Anterior cingulate cortex (tissue), 58 donors: ENCODE results near the gene MRTFA.
"Not testable (repeated sequence)": the region's sequence is repeated elsewhere in the genome, so short reads cannot be mapped to it uniquely, and the experiment has no call there.

ENCODE experiments used
- DNase-seq, 58 donors: peaks; one replicate each; lab custom pipeline; 2025; lab: John Stamatoyannopoulos, UW

Gene MRTFA

DNA sequence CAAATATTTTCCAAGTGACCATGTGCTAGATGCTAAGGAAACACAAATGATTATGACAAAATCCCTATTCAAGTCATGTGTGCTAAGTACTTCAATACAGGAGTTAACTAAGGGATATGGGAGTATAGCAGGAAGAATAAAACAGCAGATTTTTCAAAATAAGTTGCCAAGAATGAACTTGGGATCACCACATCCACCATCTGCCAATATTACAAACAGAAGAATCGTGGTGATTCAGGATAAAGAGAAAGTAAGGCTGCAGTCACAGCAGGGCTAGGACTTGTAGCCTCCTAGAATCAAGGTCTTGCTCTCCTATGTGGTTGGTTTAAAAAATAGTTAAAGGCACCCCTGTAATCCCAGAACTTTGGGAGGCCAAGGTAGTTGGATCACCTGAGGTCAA lies 34.3 kb downstream of the MRTFA start:
- no peak for DNase-seq

DNA sequence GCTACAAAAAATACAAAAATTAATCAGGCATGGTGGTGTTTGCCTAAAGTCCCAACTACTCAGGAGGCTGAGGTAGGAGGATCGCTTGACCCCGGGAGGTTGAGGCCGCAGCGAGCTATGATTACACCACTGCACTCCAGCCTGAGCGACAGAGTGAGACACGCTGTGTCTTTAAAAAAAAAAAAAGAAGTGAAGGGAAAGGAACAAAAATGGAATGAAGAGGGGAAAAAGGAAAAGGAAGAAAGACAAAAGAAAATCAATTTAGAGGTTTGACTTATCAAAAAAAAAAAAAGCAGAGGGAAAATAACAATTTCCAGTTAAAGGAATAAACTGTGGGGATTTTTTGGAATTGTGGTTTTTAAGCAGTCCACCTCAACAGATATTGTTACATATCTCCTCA lies 36.8 kb downstream of the MRTFA start:
- no peak for DNase-seq

DNA sequence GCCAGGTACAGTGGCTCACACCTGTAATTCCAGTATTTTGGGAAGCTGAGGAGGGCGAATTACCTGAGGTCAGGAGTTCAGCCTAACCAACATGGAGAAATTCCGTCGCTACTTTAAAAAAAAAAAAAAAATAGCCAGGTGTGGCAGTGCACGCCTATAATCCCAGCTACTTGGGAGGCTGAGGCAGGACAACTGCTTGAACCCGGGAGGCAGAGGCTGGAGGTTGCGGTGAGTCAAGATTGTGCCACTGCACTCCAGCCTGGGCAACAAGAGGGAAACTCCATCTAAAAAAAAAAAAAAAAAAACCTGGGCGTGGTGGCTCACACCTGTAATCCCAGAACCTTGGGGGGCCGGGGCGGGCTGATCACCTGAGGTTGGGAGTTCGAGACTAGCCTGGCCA lies 37.8 kb downstream of the MRTFA start:
- DNase-seq = not testable (repeated sequence)

DNA sequence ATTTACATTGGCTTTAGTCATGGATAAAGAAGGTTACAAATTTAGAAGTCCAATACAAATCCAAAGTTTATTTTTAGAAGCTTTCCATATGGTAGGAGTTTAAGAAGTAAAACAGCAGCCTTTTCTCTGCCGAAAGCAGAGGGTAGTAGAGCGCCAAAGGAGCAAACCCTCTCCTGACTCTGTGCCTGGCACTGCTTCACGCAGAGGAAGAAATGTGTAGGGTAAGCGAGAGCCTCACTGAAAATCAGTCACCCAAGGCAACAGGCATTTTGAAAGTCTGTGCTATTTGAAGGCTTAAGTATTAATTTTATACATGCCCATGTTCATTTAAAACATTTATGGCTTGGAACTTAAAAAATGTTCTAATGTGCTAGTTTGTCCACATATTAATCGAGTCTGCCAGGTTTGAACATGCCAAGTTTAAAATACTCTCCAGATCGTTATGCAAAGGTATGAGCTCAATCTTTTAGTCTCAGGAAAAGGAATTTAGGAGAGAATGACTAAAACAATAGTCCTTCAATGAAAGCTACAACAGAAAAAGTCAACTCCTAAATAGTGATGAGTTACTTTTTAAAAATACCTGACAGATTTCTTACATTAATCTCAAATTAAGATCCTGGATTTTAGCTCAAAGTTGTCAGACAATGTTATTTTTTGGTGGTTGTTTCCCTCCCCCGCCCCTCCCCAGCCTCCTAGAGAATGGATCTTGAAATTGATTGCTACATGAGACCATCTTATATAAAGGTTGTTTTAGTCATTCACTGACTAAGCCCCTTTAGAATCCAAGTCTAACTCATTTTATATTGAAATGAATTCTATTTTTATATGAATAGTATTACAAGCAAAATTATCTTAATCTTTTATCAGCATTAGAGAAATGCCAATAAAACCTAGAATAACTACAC lies 38.7 kb downstream of the MRTFA start:
- DNase-seq = peak in 7 of 58 donors; percentile 2 to 12 (median 5)

DNA sequence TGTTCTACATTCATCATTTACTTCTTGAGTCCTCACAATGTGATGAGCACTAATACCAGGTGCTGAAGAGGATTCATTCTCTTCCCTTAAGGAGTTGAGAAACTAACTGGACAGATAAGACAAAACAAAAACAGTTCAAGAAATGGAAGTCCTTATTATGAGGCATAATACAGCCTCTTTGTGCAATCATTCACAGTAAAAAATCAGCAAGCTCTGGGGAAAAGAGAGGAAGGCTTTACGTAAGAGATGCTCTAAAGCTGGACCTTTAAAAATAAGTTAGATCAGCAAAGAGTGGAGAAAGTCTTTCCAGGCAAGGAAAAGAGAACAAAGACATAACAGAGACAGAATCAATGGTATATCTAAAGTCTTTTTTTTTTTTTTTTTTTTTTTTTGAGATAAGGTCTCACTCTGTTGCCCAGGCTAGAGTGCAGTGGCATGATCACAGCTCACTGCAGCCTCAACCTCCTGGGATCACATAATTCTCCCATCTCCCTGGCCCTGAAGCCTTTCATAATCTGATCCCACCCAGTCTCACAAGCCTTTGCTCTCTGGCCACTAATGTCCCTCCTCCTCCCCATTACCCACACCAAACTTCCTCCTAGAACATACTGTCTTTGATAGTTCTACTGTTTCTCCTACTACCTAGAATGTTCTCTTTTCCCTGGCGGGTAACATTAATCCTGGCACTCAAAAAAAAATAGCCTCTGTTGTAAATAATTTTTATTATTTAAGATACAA lies 40.9 kb downstream of the MRTFA start:
- no peak for DNase-seq

DNA sequence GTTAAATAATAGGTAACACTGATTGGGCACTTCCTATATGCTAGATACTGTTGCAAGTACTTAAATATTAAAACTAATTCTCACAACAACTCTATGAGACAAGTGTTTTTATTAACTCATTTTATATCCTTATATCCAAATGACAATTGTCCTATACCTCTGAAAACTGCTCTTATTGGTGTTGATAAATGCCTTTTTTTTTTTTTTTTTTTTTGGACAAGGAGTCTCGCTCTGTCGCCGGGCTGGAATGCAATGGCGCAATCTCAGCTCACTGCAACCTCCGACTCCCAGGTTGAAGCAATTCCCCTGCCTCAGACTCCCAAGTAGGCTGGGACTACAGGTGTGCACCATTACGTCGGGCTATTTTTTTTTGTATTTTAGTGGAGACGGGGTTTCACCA lies 41.6 kb downstream of the MRTFA start:
- DNase-seq = no peak

DNA sequence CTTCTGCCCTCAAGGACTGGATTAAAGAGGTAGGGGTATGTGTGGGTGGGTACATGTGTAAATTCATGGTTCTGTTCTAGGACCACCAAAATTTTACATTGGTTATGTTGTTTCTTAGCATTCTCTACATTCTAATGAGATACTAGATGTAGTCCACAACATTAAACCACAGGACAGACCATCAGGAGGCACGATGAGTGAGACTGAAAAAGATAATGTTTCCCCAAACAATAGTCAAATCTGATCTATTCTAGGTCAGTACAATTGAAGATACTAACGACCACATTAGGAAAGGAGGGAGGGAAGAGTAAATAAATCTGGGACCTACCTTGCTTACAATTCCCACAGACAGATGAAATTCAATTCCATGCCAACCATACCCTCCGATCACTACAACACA lies 42.2 kb downstream of the MRTFA start:
- DNase-seq = no peak

DNA sequence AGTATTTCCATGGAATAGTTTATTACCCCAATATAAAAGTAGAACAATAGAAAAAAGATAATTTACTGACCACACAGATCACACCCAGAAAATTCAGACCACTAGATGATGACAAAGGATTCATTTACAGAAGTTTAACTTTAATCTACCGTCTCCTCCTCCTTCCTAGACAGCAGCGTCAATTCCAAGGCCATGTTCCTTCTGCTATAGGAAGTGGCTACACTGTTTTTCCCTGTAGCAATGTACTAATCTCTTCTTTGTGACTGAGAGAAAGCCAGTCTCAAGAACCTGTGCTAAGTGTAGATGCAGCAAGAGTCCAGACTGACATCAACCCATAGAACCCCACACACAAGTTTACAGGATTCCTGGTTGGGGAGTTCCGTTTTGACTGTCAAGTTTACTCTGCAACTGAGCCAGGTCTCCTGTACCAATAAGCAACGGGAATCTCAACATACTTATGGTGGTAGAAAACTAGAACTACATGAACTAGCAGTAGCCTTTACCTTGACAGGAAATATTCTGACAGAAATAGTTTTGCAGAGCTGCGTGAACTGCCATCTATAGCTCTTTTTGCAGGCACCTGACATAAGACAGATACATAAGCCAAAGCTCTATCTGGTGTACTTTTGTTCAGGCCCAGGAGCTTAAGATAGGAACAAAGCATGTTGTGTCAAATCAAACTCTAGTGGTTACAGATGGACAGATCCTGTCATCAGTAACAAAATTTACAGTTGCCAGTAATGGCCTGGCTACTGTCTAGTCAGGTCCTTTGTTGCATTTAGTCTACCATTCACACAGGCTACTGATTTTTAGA lies 42.9 kb downstream of the MRTFA start:
- DNase-seq = no peak

DNA sequence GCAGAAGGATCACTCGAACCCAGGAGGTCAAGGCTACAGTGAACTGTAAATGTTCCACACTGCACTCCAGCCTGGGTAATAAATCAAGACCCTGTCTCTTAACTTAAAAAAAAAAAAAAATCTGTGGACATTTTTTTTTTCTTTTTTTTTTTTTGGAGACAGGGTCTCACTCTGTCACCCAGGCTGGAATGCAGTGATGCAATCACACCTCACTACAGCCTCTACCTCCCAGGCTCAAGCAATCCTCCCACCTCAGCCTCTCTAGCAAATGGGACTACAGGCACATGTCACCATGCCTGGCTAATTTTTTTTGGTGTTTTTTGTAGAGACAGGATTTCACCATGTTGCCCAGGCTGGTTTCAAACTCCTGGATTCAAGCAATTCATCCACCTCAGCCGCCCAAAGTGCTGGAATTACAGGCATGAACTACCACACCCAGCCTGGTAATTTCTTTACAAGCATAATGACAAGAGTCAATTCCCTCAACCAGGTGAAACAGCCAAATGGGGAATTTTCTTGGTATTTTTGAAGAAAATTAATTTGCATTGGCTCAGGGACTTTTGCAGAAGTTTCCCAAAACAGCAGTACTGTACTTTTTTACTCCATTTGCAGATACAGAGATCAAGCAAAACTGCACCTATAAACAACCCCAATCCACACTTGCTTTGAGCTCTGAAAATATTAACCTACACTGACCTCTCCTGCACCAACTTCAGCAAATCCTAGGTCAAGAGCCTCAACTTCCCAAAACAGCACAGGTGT lies 44.0 kb downstream of the MRTFA start:
- no peak for DNase-seq

DNA sequence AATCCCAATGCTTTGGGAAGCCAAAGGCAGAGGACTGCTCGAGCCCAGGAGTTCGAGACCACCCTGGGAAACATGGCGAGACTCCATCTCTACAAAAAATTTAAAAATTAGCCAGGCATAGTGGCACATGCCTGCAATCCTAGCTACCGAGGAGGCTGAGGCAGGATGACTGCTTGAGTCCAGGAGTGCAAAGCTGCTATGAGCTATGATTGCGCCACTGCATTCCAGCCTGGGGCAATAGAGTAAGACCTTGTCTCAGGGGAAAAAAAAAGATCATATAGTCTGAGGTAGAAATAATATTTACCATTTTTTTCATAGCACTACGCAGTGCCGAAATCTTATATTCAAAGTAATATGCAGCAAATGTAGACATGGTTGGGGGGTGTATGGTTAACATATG lies 47.8 kb downstream of the MRTFA start:
- DNase-seq = no peak

DNA sequence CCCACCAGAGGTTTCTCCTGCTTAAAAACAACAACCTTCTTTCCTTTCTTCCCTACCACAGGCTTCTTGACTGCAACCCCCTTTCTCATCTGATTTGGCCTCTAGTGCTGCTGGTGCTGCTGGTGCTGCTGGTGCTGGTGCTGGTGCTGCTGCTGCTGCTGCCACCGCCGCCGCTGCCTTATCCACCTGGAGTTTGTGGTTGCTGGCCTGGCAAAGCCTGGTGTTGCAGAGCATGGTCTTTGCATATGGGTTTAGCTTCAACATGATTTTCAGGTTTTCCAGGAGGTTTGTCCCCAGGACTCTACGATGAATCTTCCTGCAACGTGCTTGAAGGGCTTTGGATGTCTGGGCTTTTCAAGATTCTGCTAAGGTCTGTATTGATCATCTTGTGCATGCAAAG lies 49.7 kb downstream of the MRTFA start:
- no peak for DNase-seq

DNA sequence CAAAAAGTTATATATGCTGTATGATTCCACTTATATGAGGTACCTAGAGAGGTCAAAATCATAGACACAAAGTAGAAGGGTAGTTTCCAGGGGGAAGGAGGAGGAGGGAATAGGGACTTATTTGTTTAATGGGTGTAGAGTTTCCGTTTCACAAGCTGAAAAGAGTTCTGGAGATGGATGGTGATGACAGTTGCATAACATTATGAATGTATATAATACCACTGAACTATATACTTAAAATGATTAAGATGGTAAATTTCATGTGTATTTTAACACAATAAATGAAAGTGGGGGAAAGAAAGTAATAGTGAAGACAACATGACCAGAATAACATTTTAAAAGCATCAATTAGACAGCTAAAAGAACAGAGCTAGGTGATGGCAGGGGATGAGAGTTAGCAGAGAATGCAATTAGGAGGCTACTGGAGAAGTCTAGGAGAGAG lies 51.2 kb downstream of the MRTFA start:
- DNase-seq = no peak

DNA sequence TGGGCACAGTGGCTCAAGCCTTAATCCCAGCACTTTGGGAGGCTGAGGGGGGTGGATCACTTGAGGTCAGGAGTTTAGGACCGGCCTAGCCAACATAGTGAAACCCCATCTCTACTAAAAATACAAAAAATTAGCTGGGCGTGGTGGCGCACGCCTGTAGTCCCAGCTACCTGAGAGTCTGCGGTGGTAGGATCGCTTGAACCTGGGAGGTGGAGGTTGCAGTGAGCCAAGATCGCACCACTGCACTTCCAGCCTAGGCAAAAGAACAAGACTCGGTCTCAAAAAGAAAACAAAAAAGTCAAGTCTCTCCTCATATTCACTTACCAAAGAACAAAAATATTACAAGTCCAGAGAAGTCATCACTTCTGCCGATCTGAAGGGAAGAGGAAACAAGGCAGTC lies 51.8 kb downstream of the MRTFA start:
- DNase-seq = not testable (repeated sequence)

DNA sequence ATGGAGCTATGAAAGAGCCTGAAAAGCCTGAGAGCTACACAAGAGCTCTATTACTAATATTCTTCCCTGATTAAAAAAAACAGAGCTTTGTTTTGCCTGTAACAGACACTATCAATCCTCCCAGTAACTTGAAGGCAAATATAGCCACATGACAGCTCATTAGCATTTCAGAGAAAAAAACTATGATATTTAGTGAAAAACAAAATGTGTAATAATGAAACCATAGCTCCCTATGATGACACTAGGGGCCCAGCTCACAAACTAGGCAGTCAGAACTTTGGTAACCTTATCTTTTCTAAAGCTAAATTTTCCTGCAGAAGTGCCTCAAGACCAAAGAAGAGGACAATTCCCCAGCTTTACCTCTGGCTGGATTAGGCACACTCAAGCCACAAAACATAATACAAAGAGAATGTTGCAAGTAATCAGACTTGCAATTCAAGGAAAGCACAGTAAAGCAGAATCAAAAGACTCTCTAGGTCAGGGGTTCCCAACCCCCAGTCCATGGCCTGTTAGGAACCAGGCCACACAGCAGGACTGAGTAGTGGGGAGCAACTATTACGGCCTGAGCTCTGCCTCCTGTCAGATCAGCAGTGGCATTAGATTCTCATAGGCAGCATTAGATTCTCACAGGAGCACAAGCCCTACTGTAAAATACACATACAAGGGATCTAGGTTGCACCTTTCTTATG lies 53.3 kb downstream of the MRTFA start:
- DNase-seq = no peak

DNA sequence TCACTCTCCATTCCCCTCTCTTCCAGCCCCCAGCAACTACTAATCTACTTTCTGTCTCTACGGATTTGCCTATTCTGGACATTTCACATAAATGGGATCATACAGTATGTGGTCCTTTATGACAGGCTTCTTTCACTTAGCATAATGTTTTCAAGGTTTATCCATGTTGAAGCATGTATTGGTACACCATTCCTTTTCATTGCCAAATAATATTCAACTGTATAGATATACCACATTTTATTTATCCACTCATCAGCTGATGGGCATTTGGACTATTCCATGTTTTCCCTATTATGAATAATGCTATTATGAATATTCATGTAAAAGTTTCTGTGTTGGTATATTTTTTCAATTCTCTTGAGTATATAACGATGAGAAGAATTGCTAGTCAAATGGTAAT lies 54.5 kb downstream of the MRTFA start:
- no peak for DNase-seq

DNA sequence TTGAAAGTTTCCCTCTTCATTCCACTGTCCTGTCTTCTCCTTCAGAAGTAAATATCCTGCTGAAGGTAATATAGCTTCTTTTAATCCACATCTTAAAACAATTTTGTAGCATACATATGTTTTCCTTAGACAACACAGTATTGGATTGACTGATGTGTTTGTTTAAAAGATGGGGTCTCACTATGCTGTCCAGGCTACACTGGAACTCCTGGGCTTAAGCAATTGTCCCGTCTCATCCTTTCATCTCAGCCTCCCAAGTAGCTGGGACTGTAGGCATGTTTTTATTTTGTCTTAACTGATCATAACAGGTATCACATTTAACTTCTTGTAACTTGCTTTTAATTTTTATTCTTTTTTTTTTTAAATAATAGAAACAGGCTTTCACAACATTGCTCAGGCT lies 55.9 kb downstream of the MRTFA start:
- no peak for DNase-seq

DNA sequence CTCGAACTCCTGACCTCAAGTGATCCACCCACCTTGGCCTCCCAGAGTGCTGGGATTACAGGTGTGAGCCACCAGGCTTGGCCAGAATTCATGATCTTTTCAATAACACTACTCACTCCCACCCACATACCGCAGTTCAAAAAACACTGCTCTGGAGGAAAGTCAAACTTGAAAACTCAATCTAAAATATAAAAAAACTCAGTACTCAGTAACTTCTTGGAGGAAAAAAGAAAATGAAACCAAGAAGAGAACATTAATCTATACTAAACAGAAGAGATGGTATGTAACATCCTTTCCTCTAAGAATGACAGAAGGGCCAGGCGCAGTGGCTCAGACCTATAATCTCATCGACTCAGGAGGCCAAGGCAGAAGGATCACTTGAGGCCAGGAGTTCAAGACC lies 58.3 kb downstream of the MRTFA start:
- no peak for DNase-seq

DNA sequence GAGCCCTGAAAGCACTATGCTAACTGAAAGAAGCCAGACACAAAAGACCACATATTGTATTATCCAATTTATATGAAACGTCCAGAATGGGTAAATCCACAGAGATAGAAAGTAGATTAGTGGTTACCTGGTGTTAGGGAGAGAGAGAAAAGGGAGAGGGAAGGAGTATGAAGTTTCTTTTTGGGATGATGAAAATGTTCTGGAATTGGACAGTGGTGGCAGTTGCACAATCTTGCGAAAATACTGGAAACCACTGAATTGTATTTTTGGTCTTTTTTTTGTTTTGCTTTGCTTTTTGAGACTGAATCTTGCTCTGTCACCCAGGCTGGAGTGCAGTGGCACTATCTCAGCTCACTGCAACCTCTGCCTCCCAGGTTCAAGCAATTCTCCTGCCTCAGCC lies 63.5 kb downstream of the MRTFA start:
- no peak for DNase-seq

DNA sequence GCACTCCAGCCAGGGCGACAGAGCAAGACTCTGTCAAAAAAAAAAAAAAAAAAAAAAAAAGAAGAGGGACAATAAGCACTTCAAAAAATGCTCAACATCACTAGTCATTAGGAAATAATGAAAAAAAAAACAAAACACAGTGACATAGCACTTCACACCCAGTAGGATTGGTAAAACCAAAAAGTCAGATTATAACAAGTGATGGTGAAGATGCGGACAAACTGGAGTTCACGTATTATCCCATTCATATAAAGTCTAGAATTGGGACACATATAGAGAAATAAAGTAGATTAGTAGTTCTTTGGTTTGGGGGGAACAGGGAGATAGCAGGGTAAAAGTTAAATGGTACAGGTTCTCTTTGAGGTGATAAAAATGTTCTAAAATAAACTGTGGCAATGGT lies 64.6 kb downstream of the MRTFA start:
- DNase-seq = no peak
